Measurements from ENCODE around the gene DYNC1H1. TPM values are rescaled to one million over a fixed set of nuclear protein-coding genes. Genes with fewer than 3 reads are reported as not detected.

The DYNC1H1 gene
- total RNA-seq, 1 donor from 2014 or later, result 577 TPM

- TF ChIP-seq CTCF (IDR thresholded peaks at IDR 0.05), result no peak
- DNase-seq (ENCODE audit: low spot score in 2 of 2), result no peak
Measured at GRCh38 chr14:101944451-101944850, 19.9 kb upstream of the DYNC1H1 start.

GRCh38 chr14:101945171-101945570 lies 19.2 kb upstream of the DYNC1H1 start:
- intact Hi-C loops (cut with DNase I), result loop anchor here (5.0 kb wide), 2 partner anchors 142 to 567 kb away; partner anchors contain the start of gene HSP90AA1
- Histone ChIP-seq H3K27me3 (no peaks in the 10 kb centered on the region), H3K36me3 (no peaks in the 10 kb centered on the region), H3K9me3 (no peaks in the 10 kb centered on the region), H3K4me1 (peaks cover 7 to 10% of the 10 kb centered on the region in 2 donors), H3K4me3 (no peak overlapping the region), H3K27ac (no peak overlapping the region)
- no peak for DNase-seq (ENCODE audit: low spot score in 2 of 2)
- TF ChIP-seq CTCF (IDR thresholded peaks at IDR 0.05), result no peak

More at GRCh38 chr14:101944451-101944850, 19.9 kb upstream of the DYNC1H1 start:
- Histone ChIP-seq H3K27me3 (no peaks in the 10 kb centered on the region), H3K4me3 (no peak overlapping the region), H3K4me1 (peaks cover 6 to 10% of the 10 kb centered on the region in 2 donors), H3K36me3 (no peaks in the 10 kb centered on the region), H3K9me3 (no peaks in the 10 kb centered on the region), H3K27ac (no peak overlapping the region)
- intact Hi-C loops (cut with DNase I), result no loop called here

- no peaks in the 10 kb centered on the region for H3K36me3 ChIP-seq
- no peaks in the 10 kb centered on the region for H3K9me3 ChIP-seq
- no peaks in the 10 kb centered on the region for H3K27me3 ChIP-seq
- peak overlapping the region; percentile 52 to 71 for H3K4me3 ChIP-seq
- DNase-seq (ENCODE audit: low spot score in 2 of 2), result no peak
- intact Hi-C loops (cut with DNase I), result loop anchor here (5.0 kb wide), 2 partner anchors 140 to 565 kb away; partner anchors contain the start of gene HSP90AA1
- H3K27ac ChIP-seq, result peak overlapping the region; percentile 90 to 93
- H3K4me1 ChIP-seq, result peaks cover 7 to 10% of the 10 kb centered on the region in 2 donors
- no peak for TF ChIP-seq CTCF (IDR thresholded peaks at IDR 0.05)
Measured at GRCh38 chr14:101947577-101947903, 16.8 kb upstream of the DYNC1H1 start.

GRCh38 chr14:101947904-101948665 lies 16.3 kb upstream of the DYNC1H1 start:
- TF ChIP-seq CTCF (IDR thresholded peaks at IDR 0.05), result no peak
- peak; percentile 100 for DNase-seq (ENCODE audit: low spot score in 2 of 2)
- Histone ChIP-seq H3K4me3 (peak overlapping the region; percentile 71 to 96), H3K36me3 (no peaks in the 10 kb centered on the region), H3K4me1 (peaks cover 7 to 10% of the 10 kb centered on the region in 2 donors), H3K9me3 (no peaks in the 10 kb centered on the region), H3K27me3 (no peaks in the 10 kb centered on the region), H3K27ac (peak overlapping the region; percentile 90 to 93)
- intact Hi-C loops (cut with DNase I), result loop anchor here (1.0 to 5.0 kb wide), 6 partner anchors 16 to 564 kb away; partner anchors contain the start of genes DYNC1H1 and HSP90AA1

- Histone ChIP-seq H3K9me3 (no peaks in the 10 kb centered on the region), H3K27ac (peak overlapping the region; percentile 90 to 93), H3K4me1 (peaks cover 7 to 10% of the 10 kb centered on the region in 2 donors), H3K4me3 (peak overlapping the region; percentile 71 to 96), H3K27me3 (no peaks in the 10 kb centered on the region), H3K36me3 (no peaks in the 10 kb centered on the region)
- intact Hi-C loops (cut with DNase I), result loop anchor here (1.0 to 5.0 kb wide), 6 partner anchors 16 to 564 kb away; partner anchors contain the start of genes DYNC1H1 and HSP90AA1
- DNase-seq (ENCODE audit: low spot score in 2 of 2), result no peak
- TF ChIP-seq CTCF (IDR thresholded peaks at IDR 0.05), result no peak
Measured at GRCh38 chr14:101948666-101949216, 15.6 kb upstream of the DYNC1H1 start.
